HG02870 (cell line): ENCODE measurements around the gene CASZ1.

Experiments
- ATAC-seq: cut with Tn5 transposase; IDR thresholded peaks from one replicate; pipeline ENCODE4 v1.9.1; 2021; ENCODE audit warnings: mild to moderate bottlenecking, moderate library complexity; ENCODE audit not compliant: unreplicated experiment

CASZ1 gene

DNA sequence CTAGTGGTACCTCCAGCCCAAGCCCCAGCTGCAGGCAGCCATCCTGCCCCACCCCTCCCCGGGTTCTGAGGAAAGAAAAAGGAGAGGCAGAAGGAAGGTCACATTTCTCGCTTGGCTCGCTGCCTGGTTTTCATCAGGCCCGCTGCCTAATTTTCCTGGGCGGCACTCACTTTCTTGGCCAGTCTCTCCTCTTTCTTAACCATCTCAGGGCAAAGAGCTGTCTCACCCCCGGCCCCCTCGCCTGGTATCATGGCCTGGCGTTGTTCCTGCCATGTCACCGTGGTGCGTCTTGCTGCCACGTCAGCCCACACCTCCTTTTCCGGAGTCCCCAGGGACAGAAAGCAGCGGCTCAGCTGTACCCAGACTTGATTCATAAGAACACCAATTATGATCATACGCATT lies 26.6 kb upstream of the CASZ1 start:
- no peak for ATAC-seq

DNA sequence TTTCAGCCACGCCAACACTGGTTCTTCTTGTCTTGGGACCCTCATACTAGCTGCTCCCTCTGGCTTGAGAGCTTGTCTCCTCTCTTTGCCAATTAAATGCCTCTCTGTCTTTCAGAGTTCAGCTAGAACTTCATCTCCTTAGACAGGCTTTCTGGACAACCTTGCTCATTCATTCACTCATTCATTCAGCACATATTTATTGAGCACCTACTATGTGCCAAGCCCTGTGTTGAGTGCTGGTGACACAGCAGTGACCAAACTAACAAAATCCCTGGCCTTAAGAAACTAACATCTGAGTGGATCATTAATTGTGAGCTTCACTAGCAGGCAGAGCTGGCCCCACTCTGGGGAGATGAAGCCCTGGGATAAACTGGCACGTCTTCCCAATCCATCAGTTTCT lies 24.9 kb upstream of the CASZ1 start:
- no peak for ATAC-seq

DNA sequence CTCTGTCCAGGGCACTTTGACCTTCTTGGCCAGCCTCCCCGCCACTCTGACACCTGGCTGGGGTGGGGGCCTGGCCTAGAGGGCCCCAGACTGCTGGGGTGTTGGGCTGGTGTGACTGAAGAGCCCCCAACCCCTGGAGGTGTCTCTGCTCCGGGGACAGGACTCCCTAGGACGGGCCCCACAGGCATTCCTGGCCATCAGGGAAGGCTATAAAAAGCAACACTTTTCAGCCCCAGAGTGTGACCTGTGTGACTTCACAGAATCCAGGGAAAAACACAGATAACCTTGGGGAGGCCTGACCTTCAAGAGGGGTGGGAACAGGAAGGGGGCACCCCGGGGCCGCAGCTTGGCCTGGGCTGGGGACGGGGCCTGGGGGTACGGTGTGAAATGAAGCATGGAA lies 24.0 kb upstream of the CASZ1 start:
- ATAC-seq, result no peak

DNA sequence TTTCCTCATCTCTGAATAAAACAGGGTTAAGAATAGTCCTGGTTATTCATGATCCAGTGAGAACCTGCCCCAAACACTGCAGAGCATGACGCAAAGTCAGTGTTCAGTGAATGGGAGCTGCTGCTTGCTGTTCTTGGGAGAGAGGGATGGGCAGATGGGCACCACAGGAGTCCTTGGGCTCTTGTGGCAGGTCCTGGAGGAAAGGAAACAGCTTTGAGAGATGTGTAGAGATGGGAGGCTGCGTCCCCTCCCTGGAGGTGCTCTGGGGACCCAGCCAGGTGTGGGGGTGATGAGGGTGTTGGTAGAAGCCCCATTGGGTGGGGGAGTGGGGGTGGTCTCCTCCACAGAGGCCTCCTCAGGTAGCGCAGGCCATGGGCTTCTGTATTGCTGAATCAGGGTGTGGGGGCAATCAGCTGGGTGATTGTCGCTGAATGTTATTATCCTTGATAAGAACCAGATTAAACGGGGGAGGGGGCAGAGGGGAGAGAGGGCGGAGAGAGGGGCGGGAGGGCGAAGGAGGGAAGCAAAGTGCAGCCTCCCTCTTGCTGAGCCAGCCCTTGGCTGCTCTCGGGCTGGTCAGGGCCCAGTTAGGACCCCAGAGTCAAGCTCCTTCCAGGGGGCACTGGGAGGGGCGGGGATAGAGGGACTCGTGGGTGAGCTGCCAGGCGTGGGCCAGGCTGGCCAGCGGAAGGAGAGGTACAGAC lies 22.9 kb upstream of the CASZ1 start:
- no peak for ATAC-seq

DNA sequence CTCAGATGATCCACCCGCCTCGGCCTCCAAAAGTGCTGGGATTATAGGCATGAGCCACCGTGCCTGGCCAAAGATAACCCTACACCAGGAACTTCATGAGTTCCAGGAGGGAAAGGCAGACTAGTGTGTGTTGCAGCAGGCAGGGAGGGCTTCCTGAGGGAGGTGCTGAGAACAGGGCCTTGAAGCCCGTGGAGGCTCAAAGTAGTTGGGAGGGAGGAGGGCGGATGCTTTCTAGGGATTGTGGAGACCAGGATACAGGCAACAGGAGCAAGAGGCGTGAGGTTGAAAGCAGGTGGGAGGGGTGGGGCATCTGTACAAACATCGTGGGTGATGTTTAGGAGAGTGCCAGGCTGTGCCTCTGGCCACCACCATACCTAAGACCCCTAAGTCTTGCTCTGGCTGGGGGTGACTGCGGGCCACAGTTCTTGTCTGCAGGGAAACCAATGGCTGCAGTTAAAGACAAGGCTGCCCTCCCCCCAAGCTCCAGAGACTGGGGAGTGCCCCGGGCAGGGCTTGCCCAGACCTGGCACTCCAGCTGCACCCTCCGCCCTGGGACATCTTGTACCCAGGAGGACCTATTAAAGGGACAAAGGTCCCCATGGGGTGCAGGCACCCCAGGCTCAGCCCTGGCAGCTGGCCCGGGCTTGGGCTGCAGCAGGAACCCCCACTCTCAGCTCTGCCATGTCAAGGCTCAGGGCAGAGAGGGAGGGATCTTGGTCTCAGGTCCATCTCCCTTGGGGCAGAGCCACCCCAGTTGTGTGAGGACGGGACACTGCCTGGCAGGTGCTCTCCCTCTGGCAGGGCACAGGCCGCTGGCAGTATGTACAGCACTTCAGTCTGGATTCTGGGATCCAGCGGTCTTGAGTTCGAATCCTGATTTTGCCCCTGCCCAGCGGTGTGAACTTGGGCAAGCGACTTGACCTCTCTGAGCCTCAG lies 22.1 kb upstream of the CASZ1 start:
- ATAC-seq, result no peak

DNA sequence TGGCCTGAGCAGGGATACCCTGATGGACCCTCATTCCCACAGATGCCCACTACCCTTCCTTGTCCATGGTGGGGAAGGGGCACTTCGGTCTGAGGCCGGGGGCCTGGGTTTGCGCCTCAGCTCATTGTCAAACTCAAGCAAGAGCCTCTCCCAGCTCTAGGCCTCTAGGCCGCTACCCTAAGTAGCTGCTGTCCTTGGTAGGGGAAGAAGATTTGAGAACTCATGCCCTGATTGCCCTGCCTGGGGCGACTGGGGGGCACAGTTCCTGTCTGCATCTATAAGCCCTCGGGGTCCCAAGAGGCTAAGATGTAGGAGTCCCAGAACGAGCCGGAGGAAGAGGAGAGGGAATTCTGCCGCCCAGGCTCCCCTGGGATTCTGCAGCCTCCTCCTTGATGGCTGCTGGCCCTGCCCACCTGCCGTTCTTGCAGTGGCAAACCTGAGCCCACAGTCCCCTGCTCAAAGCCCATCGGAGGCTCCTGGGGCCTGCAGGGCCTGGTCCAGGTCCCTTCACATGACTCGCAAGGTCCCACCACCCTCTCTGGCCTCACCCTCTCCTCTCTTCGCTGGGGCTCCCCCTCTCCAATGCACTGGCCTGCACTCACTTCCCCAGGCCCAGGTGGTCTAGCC lies 20.4 kb upstream of the CASZ1 start:
- ATAC-seq, result no peak

DNA sequence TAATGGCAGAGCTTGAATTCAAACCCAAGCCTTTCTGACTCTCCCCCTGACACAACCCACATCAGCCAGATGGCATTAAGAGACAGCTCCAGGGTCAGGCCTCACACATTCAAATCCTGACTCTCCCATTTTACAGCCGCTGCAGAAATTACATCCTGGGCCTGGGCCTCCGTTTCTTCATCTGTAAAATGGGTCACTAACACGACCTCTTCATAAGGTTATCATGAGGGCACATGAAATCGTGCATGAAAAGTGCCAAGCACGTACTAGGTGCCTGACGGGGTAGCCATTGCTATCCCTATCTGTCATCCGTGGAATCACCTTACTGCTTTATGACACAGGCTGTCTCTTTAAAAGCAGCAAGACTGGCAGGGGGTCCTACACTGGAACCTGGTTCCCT lies 19.8 kb upstream of the CASZ1 start:
- ATAC-seq, result no peak

DNA sequence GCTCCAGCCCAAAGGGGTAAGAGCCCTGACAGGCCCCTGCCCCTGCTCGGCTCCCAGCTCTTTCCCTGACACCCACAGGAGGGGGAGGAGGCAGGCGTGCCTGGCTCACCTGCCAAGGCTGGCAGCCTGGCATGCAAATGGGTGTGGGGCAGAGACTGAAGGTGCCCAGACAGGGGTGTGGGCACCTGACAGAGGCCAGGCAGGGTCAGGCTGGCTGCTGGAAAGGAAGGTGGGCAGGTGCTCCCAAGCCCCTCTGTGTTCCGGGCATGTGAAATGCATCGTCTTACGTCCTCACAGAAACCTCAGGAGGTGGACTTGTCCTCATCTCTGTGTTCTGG lies 19.4 kb upstream of the CASZ1 start:
- ATAC-seq, result no peak

DNA sequence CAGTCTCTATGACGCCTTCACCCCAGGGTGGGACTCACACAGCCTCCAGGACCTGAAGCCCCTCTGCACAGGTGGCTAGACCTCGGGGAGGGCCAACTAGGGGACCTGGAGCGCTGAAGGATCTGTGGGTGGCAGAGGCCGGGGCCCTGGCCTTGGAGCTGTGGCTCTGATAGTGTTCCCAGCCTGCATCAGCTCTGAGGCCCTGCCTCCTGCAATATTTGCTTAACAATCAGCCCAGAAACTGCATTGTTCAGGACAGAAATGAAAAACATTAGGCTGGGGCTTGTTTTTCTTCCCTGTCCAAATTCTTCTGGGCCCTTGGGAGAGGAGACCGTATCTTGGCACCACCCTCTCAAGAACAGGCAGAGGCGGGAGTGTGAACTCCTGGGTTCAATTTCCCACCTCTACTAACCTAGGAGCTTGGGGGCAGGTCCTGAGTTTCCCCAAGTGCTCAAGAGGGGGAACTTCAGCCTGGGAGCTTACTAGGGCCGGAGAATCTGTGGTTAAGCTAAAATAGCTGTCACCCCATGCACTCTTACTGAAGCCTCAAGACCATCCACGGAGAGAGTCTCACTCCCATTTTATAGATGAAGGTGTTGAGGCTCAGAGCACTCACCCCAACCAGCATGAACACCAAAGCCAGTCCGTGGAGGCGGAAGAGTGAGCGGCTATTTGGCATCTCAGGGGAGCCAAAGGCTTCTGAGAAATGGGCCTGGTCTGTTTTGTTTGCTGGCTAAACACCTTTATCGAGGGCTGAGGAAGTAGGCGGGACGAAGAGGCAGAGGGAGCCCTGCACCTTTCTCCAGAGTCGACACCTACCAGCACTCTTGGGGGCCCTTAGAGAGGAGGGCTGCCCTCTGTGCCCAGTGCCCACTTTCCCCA lies 18.8 kb upstream of the CASZ1 start:
- no peak for ATAC-seq

DNA sequence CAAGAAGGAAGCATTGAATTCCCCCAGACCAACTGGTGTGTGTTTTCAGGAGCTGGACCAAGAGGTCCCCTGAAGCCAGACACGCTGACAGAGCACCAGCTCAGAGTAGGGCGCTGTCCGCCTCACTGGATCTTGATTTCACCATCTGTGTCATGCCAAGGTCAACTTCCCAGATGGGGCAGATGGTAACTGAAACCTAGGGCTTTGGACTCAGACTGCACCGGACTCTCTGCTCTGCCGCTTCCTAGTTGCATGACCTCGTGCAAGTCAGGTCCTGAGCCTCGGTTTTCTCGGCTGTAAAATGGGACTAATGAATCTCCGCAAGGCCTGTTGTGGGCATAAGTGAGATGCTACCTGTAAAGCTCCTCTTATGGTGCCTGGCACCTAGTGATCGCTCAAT lies 17.9 kb upstream of the CASZ1 start:
- no peak for ATAC-seq

DNA sequence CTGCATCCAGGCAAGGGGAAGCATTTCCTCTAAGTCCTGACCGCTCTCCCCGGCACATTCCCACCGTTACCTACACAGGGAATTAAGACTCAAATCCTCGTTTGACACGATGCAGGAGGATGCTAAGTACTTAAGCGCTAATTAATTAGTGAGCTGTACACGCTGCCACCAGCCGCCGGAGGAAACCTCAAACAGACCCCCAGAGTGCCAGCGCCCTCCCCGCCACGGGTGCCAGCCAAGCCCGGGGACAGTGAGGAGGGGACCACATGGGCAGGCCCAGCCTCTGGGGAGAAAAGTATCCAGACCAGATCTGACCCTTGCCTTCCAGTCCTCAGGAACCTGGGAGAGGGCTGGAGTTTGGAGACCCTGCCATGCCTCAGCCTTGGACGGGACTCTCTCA lies 17.4 kb upstream of the CASZ1 start:
- ATAC-seq, result no peak

DNA sequence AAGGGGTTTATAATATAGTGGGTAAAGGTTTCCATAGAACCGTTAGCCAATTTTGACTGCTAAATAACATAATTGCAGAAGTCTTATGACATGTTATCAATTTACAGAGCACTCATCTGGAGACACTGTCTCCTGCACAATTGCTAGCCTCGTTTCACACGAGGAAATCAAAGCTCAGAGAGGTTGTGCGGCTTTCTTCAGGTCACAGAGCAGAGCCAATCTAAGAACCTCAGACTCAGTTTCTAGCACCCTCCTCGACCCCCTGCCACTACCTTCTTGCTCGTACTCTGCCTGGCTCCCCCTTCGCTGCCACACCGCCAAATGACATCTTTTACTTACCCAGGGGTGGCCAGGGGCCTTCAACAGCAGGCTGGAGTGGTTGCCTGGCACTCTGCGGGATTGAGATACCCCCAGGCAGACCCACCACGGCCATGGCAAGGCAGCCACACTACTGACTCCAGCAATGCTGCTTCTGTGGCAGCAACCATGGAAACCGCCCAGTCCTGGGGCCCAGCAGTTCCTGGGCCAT lies 16.0 kb upstream of the CASZ1 start:
- no peak for ATAC-seq

DNA sequence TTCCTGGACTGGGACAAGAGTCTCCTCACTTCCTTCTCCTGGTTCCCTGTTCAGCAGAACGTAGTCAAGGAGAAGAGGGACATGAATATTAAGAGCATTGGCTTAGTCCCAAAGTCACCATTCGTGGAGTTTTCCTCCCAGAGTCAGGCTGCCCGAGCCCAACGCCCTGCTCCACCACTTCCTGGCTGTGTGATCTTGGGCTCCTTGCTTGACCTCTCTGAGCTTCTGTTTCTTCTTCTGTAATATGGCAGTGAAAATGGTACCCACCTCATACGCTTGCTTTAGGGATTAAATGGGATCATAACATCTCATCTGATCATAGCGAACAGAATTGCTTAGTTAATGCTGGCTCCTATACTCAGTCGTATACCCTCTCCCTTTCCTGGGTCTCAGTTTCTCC lies 12.0 kb upstream of the CASZ1 start:
- ATAC-seq, result no peak

DNA sequence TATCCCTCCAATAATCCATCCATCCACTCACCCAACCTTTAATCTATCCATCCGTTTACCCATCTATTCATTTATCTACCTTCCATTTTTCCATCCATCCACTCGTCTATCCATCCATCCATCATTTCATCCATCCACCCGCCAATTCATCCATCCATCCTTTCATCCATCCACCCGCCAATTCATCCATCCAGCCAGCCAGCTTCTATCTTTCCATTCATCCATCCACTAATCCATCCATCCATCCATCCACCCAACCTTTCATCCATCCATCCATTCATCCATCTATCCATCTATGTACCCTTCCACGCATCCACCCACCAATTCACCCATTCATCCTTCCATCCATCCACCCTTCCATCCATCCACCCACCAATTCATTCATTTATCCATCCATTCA lies 10.5 kb upstream of the CASZ1 start:
- ATAC-seq, result no peak

DNA sequence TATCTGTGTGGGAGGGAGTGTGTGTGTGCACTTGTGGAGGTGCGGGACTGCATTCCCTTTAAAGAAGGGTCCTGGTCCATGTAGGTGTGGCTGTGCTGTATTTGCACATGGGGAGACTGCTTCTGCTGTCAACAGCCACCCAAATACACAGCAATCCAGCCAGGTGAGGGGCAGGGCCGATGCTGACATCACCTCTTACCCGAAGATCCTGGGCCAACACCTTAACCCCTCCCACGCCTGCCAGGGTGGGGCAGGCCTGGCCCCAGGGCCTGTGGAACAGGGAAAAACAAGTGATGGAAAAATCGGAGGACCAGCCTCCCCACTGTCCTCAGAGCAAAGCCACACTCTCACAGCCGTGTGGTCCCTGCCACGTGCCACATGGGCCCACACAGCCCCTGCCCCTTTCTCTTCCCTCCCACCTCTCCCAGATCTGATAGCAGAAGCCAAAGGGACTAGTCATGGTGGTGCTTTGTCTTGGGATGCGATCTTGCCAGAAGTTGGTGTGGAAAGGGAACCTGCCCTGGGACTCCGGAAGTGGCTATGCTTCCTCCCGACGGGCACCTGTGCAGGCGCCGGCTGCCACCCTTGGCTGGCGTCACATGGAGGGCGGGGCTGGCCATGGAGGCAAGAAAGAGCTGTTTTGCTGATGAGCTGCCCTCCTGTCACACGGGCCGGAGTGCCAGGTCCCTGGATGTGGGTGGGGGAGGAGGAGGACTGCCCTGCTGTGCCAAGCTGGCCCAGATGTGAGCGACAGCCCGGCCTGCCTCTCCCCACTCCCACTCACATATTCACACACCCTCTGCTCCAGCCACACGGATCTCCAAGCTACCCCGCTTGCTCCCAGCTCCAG lies 7.8 kb upstream of the CASZ1 start:
- ATAC-seq, result no peak

DNA sequence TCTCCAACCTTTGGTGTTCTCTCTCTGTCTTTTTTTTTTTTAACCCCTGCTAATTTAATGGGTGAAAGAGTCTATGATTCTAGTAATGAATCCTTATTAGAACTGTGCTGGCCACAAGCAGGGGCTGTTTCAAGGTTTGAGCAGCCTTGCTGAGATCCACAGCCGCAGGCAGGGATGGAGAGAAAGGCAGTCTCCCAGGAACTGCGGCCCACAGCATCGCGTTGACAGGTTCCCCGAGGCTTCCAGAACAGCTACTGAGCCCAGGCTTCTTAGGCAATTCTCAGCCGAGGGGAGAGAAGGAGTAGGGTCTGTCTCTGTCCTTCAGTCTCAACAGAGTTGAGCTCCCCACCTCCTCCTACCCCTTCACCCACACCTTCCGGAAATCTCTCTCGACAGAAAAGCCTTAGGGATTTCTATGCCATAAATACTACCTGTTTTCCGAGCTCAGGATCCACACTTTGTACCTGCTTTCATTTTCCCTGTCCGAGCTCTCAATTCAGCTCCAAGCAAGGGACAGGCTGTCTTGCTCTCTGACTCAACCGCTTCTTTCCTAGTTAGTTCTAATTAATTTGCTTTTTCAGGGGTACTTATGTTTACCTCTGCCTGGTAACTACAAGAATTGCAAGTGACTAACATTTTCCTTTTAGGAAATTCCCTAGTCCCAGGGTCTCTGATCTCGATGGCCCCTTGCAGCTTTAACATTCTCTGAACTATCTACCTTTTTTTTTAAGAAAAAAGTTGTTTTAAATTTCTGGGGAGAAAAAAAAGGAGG lies 6.7 kb upstream of the CASZ1 start:
- no peak for ATAC-seq

DNA sequence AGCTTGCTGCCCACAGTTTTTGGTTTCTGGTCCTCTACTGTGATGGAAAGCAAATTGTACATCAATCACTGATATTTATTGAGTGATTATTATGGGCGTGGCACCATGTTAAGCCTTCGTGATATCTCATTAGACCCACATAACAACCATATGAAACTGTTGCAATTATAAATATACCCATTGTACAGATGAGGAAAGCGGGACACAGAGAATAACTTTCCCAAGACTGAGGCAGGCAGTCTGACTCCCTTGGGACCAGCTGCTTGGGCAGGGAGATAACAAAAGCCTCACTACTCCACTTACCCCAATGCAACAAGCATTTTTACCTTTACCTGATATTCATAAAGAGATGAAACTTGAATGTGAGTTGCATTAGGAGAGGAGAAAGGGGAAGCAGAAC lies 4.3 kb upstream of the CASZ1 start:
- no peak for ATAC-seq

DNA sequence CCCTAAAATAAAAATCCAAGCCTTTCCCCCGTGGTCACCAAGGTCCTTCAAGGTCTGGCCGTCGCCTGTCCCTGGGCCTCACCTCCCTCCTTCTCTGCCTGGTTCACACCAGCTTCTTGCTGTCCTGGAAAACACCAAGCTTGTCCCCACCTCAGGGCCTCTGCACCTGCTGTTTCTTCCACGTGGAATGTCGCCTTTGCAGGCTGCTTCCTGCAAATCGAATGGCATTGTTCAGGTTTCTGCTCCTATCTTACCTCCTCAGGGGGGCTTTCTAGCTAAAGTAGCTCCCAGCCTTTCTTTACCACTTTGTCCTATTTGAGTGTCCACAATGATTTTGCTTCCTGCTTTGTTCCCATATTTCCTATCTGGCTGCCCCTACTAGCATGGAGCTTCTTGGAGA lies 3.3 kb upstream of the CASZ1 start:
- no peak for ATAC-seq
